GM10266 (cell line): ENCODE data around the gene PRUNE1.

Experiments used
- DNase-seq: peaks from one replicate; pipeline ENCODE4 v3.0.0; 2012; ENCODE audit errors: extremely low spot score
- TF ChIP-seq, protein P1 (sequence below): IDR thresholded peaks from 2 replicates; pipeline ENCODE4 v1.5.1; 2012; ENCODE audit warnings: mild to moderate bottlenecking, low read depth; ENCODE audit not compliant: control insufficient read depth, insufficient read depth; ENCODE audit errors: missing control alignments

Gene PRUNE1

DNA sequence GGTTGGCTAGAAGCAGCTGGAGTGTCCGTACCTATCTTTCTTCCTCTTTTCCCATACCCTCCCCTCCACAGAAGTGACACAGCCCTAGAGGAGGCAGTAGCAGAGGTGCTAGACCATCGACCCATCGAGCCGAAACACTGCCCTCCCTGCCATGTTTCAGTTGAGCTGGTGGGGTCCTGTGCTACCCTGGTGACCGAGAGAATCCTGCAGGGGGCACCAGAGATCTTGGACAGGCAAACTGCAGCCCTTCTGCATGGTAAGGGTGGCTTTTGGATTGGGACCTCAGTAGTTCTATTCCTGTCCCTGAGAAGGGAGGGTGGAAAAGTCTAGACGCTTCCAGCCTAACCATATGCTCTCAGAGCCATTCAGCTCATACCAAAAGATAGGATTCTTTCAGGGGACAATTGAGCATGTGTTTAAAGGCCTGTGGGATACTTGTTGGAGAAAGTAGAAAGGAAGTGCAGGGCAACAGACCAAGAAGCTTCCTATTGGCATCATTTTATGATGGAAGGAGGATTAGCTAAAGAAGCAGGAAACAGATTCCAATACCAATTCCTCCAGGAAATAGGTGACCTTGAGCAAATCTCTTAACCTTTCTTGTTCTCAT lies 16.4 kb downstream of the PRUNE1 start:
- TF ChIP-seq, protein P1, sequence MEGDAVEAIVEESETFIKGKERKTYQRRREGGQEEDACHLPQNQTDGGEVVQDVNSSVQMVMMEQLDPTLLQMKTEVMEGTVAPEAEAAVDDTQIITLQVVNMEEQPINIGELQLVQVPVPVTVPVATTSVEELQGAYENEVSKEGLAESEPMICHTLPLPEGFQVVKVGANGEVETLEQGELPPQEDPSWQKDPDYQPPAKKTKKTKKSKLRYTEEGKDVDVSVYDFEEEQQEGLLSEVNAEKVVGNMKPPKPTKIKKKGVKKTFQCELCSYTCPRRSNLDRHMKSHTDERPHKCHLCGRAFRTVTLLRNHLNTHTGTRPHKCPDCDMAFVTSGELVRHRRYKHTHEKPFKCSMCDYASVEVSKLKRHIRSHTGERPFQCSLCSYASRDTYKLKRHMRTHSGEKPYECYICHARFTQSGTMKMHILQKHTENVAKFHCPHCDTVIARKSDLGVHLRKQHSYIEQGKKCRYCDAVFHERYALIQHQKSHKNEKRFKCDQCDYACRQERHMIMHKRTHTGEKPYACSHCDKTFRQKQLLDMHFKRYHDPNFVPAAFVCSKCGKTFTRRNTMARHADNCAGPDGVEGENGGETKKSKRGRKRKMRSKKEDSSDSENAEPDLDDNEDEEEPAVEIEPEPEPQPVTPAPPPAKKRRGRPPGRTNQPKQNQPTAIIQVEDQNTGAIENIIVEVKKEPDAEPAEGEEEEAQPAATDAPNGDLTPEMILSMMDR, result peak; percentile 85
- DNase-seq, result peak; percentile 77

DNA sequence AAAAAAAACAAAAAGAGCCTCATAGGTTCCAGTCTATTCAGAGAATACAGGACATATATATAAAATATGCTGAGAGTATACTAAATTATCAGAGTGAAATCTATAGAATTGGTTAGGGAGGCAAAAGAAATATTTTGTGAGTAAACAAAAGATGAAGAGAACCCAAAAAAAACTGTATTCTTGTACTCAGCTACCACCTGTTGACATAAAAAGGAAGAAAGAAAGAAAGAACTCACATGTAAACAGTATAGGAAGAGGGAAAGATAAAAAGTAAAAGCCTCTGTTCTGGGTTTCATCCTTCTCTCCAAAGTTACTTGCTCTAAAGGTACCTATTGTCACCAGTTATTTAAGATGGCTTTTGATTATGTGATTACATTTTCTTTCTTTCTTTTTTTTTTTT lies 18.2 kb downstream of the PRUNE1 start:
- DNase-seq, result no peak
- TF ChIP-seq, protein P1, result no peak

DNA sequence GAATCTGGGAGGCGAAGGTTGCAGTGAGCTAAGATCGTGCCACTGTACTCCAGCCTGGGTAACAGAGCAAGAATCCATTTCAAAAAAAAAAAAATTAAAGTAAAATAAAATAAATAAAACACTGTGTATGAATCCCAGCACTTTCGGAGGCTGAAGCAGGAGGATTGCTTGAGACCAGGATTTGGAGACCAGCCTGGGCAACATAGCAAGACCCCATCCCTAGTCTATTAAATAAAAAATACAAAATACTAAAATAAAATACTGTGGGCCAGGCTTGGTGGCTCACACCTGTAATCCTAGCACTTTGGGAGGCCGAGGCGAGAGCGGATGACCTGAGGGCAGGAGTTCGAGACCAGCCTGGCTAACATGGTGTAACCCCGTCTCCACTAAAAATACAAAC lies 23.9 kb downstream of the PRUNE1 start:
- TF ChIP-seq, protein P1, result no peak
- no peak for DNase-seq

DNA sequence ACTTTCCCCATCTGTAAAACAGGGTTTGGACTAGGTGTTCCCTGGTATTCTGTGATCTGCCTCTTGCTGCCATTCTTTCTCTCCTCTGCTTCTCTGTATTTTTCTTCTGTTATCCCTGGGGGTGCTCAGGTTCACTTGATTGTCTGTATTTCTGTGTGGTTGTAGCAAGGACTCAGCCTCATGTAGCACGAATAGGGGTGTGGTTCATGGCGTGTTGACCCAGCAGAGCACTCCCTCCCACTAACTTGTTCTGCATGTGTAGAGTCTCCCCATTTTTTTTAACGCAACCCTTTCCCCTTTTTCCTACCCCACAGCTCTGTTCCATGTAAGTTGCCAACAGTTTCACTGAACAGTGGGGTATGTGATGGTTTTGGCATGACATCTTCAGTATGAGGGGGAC lies 26.9 kb downstream of the PRUNE1 start:
- TF ChIP-seq, protein P1, result no peak
- no peak for DNase-seq

DNA sequence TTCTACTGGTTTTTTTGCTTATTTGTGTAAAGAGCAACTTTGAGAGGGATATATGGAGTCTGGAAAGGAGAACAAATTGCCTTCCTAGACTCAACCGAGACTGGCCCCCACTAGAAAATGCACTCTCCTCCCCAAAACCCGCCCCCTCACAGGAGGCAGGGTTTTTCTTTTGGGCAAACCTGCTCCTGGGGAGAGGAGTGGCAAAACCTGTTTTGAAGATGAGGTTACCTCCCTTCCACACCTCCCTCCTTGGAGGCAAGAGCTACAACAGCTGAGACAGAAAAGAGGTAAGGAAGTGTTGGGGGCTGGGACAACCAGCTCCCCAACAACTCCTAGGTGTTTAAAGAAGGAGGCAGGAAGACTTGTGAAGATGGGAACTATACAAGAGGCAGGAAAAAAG lies 28.1 kb downstream of the PRUNE1 start, which contains the start of gene BNIPL:
Gene BNIPL, plus strand, starts transcription at position 231 of the 400 bp plus-strand sequence. Its CDS starts 140 bp downstream, at position 371.
- TF ChIP-seq, protein P1, result no peak
- no peak for DNase-seq

DNA sequence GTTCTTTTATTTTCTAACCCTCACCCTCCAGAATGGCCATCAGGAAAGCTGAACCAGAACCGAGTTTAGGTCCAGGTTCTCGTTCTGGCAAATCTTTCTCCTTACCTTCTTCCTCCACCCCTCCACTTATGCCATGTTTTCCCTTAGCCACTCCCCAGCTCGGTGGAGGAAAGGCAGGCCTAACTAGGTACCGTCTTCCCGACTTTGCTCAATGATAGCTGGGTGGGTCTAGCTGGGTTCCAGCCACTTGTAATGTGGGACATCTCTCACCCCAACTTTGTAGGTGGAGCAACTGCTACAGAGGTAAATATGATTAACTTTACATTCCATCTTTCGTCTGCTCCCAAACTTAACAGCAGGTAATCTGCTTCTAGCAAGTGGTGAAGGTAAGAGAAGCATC lies 28.8 kb downstream of the PRUNE1 start:
- TF ChIP-seq, protein P1, result no peak
- no peak for DNase-seq

DNA sequence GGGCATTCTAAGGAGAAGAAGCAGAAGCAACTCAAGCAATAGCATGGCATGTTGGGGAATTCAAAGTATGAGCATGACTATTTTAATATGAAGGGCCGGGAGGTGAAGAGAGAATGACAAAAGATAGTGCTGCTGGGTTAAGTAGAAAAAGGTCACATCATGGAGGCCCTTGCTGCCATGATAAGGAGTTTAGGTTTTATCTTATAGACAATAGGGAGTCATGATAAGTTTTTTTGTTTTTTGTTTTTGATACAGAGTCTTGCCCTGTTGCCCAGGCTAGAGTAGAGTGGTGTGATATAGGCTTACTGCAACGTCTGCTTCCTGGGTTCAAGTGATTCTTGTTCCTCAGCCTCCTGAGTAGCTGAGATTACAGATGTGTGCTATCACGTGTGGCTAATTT lies 31.3 kb downstream of the PRUNE1 start:
- no peak for DNase-seq
- TF ChIP-seq, protein P1, result no peak
